Fibroblast of peridontal ligament (primary cell): Measurements from ENCODE around the gene CXCL16.
"Not testable (repeated sequence)": the region's sequence is repeated elsewhere in the genome, so short reads cannot be mapped to it uniquely, and the experiment has no call there.

ENCODE experiments used
- DNase-seq: peaks from one replicate; pipeline ENCODE4 v3.0.0-alpha.2; 2010; ENCODE audit errors: extremely low read depth

Gene CXCL16

DNA sequence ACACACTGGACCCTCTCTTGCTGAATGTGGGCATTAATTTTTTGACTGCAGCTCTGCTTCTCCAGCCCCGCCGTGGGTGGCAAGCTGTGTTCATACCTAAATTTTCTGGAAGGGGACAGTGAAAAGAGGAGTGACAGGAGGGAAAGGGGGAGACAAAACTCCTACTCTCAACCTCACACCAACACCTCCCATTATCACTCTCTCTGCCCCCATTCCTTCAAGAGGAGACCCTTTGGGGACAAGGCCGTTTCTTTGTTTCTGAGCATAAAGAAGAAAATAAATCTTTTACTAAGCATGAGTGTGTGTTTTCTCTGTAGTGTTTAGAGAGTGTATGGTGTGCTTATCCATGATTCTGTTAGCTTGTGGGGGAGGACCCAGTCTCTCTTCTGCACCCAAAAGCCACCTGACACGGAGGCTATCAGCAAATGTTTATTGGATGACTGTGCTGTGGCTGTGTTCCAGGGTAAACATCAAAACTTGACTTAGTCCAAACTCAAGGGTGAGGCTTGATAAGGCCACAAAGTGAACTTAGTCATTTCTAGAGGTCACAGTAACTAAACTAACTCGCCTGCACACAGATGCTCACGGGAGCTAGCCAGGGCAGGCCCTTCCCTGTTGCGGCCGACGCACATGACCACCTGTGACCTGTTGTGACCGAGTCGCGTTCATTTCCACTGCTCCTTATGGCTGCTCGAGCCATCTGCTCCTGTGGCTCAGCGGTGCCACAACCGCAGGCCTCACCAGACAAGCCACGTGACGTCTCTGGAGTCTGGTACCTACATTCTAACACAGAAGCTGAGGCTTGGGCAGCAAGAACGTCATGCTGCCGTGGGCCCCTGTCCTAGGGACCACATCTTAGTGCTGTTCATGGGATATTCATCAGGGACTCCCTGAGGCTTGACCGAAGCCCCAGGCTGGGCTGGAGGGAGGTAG lies 18.3 kb downstream of the CXCL16 start:
- DNase-seq = peak; percentile 14

DNA sequence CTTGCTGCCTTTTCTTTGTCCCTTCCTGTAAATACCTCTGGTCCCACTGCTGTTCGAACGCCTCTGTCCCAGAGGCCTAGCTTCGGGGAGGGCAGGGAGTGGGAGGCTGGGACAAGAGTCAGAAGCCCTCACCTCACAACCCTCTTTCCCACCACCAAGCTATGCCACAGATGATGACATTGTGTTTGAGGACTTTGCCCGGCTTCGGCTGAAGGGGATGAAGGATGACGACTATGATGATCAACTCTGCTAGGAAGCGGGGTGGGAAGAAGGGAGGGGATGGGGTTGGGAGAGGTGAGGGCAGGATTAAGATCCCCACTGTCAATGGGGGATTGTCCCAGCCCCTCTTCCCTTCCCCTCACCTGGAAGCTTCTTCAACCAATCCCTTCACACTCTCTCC lies 18.9 kb downstream of the CXCL16 start:
- no peak for DNase-seq

DNA sequence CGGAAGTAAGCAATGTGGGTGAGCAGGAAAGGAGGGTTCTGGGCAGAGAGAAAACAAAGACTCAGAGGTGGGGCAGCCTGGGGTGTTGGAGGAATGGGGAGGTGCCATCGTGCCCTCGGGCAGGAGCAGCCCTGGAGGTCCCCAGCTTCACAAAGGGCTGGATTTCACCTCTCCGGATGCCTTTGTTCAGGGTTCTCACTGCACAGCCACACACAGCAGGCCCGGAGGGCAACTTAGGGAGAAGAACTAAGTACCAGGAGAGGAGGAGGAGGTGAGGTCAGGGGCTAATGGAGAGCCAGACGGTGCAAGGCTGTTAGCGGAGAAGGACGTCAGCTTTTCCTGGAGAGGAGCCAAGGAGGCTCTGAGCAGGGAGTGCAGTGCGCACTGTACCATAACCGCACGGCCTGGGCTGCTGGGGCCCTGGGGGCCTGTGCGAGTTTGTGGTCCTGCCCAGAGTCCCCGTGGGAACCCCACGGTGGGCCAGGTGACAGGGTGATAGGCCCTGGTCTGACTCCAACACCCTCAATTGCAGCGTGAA lies 20.0 kb downstream of the CXCL16 start:
- DNase-seq = no peak

DNA sequence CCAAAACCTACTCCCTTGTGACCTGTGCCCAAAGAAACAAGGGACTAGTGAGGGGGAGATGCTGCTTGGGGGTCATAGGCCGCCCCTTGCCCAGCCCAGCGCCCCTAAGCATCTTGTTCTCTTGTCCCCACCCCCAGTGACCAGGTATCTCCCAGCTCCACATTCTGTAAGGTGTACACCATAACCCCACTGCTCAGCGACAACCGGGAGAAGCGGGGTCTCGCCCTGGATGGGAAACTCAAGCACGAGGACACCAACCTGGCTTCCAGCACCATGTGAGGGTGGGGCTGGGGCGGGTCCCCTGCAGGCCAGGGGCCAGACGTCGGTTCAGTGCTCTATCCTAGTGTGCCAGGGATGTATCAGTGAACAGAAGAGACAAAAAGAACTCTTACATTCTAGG lies 20.6 kb downstream of the CXCL16 start:
- no peak for DNase-seq

DNA sequence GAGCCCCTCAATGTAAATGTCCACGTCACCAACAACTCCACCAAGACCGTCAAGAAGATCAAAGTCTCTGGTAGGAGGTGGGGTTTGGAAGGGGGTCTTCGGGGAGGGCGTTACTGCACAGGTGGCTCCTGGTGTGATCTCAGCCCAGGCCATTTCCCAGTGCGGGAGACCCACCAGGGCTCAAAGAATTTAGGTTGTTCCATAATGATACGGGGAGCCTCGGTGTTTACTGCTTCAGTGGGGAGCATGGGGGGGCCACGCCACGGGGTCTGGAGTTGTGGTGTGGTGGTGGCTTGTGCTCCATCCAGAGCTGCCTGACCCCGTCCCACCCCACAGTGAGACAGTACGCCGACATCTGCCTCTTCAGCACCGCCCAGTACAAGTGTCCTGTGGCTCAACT lies 21.5 kb downstream of the CXCL16 start:
- DNase-seq = no peak

DNA sequence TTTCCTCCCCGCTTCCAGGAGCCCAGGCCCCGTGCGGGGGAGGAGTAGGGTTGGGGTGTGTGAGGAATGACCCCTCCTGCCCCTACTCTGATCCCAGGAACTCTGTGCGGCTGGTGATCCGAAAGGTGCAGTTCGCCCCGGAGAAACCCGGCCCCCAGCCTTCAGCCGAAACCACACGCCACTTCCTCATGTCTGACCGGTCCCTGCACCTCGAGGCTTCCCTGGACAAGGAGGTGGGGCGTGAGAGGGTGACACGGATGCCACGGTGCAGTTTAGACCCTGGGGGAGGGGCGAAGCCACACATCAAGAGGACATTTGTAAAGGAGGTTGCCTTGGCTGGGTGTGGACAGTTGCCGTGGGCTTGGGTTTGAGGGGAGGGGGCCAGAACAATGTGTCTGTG lies 21.9 kb downstream of the CXCL16 start:
- no peak for DNase-seq

DNA sequence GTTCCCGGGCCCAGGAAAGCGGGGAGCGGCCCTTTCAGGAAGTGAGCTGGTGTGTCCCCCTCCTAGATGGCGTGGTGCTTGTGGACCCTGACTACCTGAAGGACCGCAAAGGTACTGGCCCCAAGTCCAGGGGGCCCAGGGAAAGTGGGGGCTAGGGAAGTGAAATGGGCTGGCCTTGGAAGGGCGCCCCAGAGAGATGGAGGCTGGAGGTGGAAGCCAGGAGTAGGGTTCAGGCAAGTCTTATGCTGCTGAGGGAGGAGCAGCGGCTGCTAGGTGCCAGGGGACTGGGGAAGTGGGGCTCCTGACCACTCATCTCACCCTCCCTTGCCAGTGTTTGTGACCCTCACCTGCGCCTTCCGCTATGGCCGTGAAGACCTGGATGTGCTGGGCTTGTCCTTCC lies 23.6 kb downstream of the CXCL16 start:
- no peak for DNase-seq

GRCh38 chr17:4715063-4715744 lies 24.5 kb downstream of the CXCL16 start:
- DNase-seq = no peak

DNA sequence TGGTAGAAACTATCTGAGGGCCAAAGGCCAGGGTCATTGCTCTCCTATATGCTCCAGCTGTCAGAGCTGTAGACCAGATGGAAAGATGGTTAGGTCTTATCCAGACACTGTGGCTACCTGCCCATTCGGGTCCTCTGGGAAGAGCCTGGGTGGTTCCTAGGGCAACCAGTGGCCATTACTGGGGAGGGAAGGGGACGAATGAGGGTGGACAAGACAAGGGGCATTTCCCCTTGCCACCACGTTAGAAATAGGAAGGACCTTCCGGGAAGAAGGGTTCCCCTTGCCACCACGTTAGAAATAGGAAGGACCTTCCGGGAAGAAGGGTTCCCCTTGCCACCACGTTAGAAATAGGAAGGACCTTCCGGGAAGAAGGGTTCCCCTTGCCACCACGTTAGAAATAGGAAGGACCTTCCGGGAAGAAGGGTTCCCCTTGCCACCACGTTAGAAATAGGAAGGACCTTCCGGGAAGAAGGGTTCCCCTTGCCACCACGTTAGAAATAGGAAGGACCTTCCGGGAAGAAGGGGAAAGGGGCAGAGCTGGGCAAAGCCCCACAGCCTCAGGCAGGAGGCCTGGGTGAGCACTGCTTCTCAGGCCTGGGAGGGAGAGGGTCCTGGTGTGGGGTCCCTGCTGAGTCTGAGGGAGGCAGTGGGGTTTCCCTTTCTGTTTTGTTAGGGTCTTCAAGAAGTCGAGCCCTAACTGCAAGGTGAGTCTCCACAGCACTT lies 25.2 kb downstream of the CXCL16 start:
- not testable (repeated sequence) for DNase-seq

DNA sequence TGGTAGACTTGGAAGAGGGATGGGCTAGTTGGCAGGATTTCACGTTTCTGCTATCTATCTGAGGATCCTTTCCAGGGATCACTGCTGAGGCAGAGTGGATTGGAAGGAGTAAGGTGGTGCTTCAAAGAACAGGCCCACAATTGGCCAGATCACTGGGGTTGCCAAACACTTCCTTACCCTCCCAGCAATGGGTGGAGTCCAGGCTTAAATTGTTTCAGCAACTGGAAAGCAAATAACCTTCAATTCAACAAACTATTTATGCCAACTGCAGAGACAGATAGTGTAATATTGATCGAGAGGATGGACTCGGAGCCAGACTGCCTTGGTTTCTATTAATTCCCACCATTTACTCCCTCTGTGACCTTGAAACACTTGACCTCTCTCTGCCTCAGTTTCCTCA lies 27.2 kb downstream of the CXCL16 start:
- DNase-seq = no peak

- DNase-seq = no peak
Observed at GRCh38 chr17:4711661-4712181, 28.0 kb downstream of the CXCL16 start.

- DNase-seq = no peak
Observed at GRCh38 chr17:4710693-4711634, 28.8 kb downstream of the CXCL16 start.

GRCh38 chr17:4709794-4710692 lies 29.7 kb downstream of the CXCL16 start, which contains the start of gene ARRB2:
TSS of gene ARRB2 (plus strand) at chr17:4710632. CDS start at chr17:4710722, 90 bp downstream.
- peak; percentile 97 for DNase-seq

DNA sequence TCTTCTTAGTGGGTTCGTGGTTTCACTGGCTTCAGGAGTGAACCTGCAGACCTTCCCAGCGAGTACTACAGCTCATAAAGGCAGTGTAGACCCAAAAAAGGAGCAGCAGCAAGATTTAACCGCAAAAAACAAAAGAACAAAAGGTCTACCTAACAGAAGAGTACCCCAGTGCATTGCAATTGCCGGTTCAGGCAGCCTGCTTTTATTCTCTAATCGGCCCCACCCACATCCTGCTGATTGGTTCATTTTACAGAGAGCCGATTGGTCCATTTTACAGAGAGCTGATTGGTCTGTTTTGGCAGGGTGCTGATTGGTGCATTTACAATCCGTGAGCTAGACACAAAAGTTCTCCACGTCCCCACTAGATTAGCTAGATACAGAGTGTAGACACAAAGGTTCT lies 31.3 kb downstream of the CXCL16 start:
- no peak for DNase-seq

DNA sequence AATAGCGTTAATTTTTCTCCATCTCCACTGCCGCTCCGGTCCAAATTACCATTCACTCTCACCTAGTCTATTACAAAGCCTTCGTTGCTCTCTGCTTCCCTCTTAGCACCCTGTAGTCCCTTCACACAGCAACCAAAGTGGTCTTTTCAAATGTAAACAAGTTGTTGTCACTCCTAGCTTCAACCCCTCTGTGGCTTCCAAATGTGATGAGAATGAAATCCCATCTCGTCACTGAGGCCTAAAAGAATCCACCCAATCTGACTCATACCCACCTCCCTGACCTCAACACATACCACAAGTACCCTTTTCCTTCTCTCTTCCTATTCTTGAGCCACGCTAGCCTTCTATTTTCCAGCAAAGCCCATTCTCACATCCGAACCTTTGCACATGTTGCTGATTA lies 33.6 kb downstream of the CXCL16 start:
- peak; percentile 55 for DNase-seq

DNA sequence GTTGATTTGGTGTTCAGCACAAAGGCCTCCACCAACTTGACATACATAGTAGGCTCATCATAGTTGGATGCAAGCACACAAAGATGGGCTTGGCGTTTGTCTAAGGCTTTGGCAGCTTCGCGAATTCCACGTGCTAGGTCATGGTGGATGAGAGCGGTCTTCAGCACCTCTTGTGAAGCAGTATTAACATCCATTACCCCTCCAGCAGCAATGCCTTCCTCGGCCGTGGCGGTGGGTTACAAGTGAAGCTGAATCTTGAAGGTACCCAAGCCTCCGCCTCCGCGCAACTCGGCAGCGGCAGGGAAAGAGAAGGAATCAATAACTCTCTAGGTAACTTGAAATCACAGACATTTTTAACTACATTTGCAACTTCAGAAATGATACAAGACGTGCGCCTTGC lies 34.7 kb downstream of the CXCL16 start:
- no peak for DNase-seq

GRCh38 chr17:4704574-4704907 lies 35.2 kb downstream of the CXCL16 start:
- not testable (repeated sequence) for DNase-seq

GRCh38 chr17:4703330-4703691 lies 36.4 kb downstream of the CXCL16 start:
- no peak for DNase-seq

DNA sequence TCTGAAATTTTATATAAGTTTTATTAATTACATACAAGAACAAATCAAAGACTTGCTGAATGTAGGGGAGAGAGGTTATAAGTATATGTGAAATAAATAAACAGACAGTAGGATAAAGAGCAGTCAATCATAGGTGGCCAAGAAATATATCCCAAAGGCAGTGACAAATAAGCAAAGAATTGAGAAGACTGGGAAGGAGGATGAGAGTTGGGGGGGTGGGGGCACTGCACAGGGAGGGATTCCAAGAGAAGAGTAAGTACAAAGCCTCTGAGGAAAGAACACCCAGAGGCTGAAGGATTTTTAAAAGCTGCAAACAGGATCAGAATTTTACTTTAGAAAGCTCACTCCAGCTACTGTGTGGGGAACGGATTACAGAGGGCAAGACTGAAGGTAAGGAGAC lies 38.6 kb downstream of the CXCL16 start:
- no peak for DNase-seq
